ENCODE results near the gene GLP1R.
"Not testable (repeated sequence)": the region's sequence is repeated elsewhere in the genome, so short reads cannot be mapped to it uniquely, and the experiment has no call there.

GLP1R gene

GRCh38 chr6:39088331-39088730, 39.8 kb downstream of the GLP1R start:
- FAIRE-seq, result peak; percentile 35

GRCh38 chr6:39090036-39090435, 41.5 kb downstream of the GLP1R start:
- FAIRE-seq, result no peak

GRCh38 chr6:39091220-39091619, 42.6 kb downstream of the GLP1R start:
- no peak for FAIRE-seq

- no peak for FAIRE-seq
Observed at GRCh38 chr6:39092124-39092523, 43.5 kb downstream of the GLP1R start.

- FAIRE-seq, result no peak
Observed at GRCh38 chr6:39093149-39093708, 44.6 kb downstream of the GLP1R start.

GRCh38 chr6:39095578-39095977, 47.0 kb downstream of the GLP1R start:
- no peak for FAIRE-seq

- no peak for FAIRE-seq
Observed at GRCh38 chr6:39100358-39100757, 51.8 kb downstream of the GLP1R start.

GRCh38 chr6:39102071-39102820, 53.7 kb downstream of the GLP1R start:
- FAIRE-seq, result no peak

GRCh38 chr6:39102821-39103136, 54.2 kb downstream of the GLP1R start:
- FAIRE-seq, result no peak

- no peak for FAIRE-seq
Observed at GRCh38 chr6:39104528-39104927, 55.9 kb downstream of the GLP1R start.

GRCh38 chr6:39107034-39107433, 58.5 kb downstream of the GLP1R start:
- FAIRE-seq, result no peak

- FAIRE-seq, result no peak
Observed at GRCh38 chr6:39107641-39108040, 59.1 kb downstream of the GLP1R start.

GRCh38 chr6:39108041-39108839, 59.7 kb downstream of the GLP1R start:
- FAIRE-seq, result no peak

- FAIRE-seq, result no peak
Observed at GRCh38 chr6:39111280-39111679, 62.7 kb downstream of the GLP1R start.

- FAIRE-seq, result no peak
Observed at GRCh38 chr6:39113788-39114187, 65.2 kb downstream of the GLP1R start.

- FAIRE-seq, result no peak
Observed at GRCh38 chr6:39114388-39114703, 65.8 kb downstream of the GLP1R start.

- no peak for FAIRE-seq
Observed at GRCh38 chr6:39114704-39115599, 66.4 kb downstream of the GLP1R start, which contains the start of gene SAYSD1. SAYSD1 (minus strand) TSS chr6:39115186; CDS start chr6:39115089, 97 bp downstream.

- FAIRE-seq, result no peak
Observed at GRCh38 chr6:39118921-39119320, 70.3 kb downstream of the GLP1R start.

GRCh38 chr6:39124114-39124513, 75.5 kb downstream of the GLP1R start:
- FAIRE-seq, result no peak

GRCh38 chr6:39128106-39128505, 79.5 kb downstream of the GLP1R start:
- FAIRE-seq, result no peak

GRCh38 chr6:39128832-39129231, 80.3 kb downstream of the GLP1R start:
- no peak for FAIRE-seq

GRCh38 chr6:39130691-39131090, 82.1 kb downstream of the GLP1R start:
- no peak for FAIRE-seq

GRCh38 chr6:39134761-39135160, 86.2 kb downstream of the GLP1R start:
- FAIRE-seq, result not testable (repeated sequence)

Measured in endometrium (tissue), 2 donors.